ENCODE data around the gene SMIM33.
A peak's percentile ranks its signal among the peaks of the same experiment; 100 is the strongest.
"Not testable (repeated sequence)": the region's sequence is repeated elsewhere in the genome, so short reads cannot be mapped to it uniquely, and the experiment has no call there.

SMIM33 gene

GRCh38 chr5:139486201-139486600 lies 15.4 kb downstream of the SMIM33 start:
- DNase-seq = no peak

- DNase-seq = peak; percentile 77
Observed at GRCh38 chr5:139488260-139488659, 17.5 kb downstream of the SMIM33 start.

- peak; percentile 27 for DNase-seq
Observed at GRCh38 chr5:139492700-139493192, 21.9 kb downstream of the SMIM33 start.

GRCh38 chr5:139494256-139494655 lies 23.5 kb downstream of the SMIM33 start:
- no peak for DNase-seq

- no peak for DNase-seq
Observed at GRCh38 chr5:139494832-139495231, 24.0 kb downstream of the SMIM33 start.

- DNase-seq = peak; percentile 75
Observed at GRCh38 chr5:139495638-139496435, 25.0 kb downstream of the SMIM33 start.

- DNase-seq = peak; percentile 45
Observed at GRCh38 chr5:139501381-139501780, 30.6 kb downstream of the SMIM33 start.

- not testable (repeated sequence) for DNase-seq
Observed at GRCh38 chr5:139503036-139503817, 32.4 kb downstream of the SMIM33 start.

- not testable (repeated sequence) for DNase-seq
Observed at GRCh38 chr5:139503879-139504278, 33.1 kb downstream of the SMIM33 start.

- not testable (repeated sequence) for DNase-seq
Observed at GRCh38 chr5:139504722-139505121, 33.9 kb downstream of the SMIM33 start.

GRCh38 chr5:139512786-139513390 lies 42.1 kb downstream of the SMIM33 start:
- DNase-seq = peak; percentile 17

GRCh38 chr5:139513434-139513833 lies 42.6 kb downstream of the SMIM33 start:
- peak; percentile 86 for DNase-seq

- no peak for DNase-seq
Observed at GRCh38 chr5:139513852-139514485, 43.2 kb downstream of the SMIM33 start.

- DNase-seq = no peak
Observed at GRCh38 chr5:139514486-139514856, 43.7 kb downstream of the SMIM33 start.

GRCh38 chr5:139517683-139518564 lies 47.1 kb downstream of the SMIM33 start:
- DNase-seq = peak; percentile 83
